ENCODE measurements around the gene LRRC37A3.
A peak's percentile ranks its signal among the peaks of the same experiment; 100 is the strongest.
"Not testable (repeated sequence)": the region's sequence is repeated elsewhere in the genome, so short reads cannot be mapped to it uniquely, and the experiment has no call there.

Gene LRRC37A3

DNA sequence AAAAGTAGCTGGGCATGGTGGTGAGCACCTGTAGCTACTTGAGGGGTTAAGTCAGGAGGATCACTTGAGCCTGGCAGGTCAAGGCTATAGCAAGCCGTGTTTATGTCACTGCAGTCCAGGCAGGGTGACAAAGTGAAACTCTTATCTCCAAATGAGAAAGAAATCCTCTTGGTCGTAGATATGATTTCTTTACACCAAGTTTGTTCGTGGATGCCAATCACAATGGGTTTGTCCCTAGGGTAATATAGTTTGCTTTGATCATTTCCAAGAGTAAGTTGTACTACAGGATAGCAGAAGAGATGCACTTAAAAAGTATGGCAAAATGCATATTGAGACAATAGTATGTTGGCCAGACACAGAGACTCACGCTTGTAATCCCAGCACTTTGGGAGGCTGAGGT lies 6.0 kb upstream of the LRRC37A3 start:
- DNase-seq, result not testable (repeated sequence)

- not testable (repeated sequence) for DNase-seq
Observed at GRCh38 chr17:64923051-64923568, 3.8 kb upstream of the LRRC37A3 start.

- no peak for DNase-seq
Observed at GRCh38 chr17:64920419-64921172, 1.3 kb upstream of the LRRC37A3 start.

DNA sequence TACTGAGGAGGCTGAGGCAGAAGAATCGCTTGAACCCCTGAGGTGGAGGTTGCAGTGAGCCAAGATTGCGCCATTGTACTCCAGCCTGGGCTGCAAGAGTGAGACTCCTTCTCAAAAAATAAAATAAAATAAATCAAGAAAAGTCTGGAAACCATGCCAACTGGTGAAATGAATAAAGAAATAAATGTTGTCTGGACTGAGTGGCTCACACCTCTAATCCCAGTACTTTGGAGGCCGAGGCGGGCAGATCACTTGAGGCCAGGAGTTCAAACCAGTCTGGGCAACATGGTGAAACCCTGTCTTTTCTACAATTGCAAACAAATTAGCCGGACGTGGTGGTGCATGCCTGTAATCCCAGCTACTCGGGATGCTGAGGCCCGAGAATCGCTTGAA lies 744 bp upstream of the LRRC37A3 start:
- DNase-seq, result no peak

- not testable (repeated sequence) for DNase-seq
Observed at GRCh38 chr17:64918842-64919288, 413 bp downstream of the LRRC37A3 start.

DNA sequence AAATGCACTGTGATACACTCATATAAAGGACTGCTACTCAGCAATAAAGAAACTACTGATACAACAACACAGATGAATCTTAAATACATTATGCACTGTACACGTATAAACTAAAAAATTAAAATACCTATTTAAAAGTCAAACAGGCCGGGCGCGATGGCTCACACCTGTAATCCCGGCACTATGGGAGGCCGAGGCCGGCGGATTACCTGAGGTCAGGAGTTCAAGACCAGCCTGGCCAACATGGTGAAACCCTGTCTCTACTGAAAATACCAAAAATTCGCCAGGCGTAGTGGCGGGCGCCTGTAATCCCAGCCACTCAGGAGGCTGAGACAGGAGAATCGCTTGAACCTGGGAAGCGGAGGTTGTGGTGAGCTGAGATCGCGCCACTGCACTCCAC lies 1.7 kb downstream of the LRRC37A3 start:
- not testable (repeated sequence) for DNase-seq

DNA sequence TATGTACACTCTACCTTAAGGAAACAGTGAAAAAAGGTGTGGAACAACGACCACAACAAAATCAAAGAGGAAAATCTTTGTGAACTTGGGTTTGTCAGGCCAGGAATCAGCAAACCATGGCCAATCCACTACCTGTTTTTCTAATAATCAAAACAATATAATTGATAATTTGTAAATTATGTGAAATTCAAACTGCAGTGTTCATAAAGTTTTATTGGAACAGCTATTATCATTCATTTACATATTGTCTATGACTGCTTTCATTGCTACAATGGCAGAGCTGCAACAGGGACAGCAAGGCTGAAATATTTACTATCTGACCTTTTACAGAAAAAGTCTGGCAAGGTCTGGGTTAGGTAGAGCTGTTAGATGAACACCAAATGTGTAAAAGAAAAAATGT lies 4.0 kb downstream of the LRRC37A3 start:
- DNase-seq, result not testable (repeated sequence)

DNA sequence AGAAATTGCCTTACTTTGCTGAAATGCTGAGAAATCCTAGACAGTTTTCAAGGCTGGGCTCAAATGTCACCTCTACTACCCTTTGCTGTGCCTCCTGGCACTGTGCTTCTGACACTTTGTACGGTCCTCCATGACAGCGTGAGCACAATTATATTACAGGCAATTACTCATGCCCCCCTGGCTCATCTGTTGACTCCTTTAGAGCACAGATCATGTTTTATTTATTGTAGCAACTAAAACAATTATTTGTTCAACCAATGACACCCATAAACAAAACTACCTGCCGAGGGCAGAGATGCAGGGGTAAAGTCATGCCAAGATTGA lies 9.1 kb downstream of the LRRC37A3 start:
- not testable (repeated sequence) for DNase-seq

DNA sequence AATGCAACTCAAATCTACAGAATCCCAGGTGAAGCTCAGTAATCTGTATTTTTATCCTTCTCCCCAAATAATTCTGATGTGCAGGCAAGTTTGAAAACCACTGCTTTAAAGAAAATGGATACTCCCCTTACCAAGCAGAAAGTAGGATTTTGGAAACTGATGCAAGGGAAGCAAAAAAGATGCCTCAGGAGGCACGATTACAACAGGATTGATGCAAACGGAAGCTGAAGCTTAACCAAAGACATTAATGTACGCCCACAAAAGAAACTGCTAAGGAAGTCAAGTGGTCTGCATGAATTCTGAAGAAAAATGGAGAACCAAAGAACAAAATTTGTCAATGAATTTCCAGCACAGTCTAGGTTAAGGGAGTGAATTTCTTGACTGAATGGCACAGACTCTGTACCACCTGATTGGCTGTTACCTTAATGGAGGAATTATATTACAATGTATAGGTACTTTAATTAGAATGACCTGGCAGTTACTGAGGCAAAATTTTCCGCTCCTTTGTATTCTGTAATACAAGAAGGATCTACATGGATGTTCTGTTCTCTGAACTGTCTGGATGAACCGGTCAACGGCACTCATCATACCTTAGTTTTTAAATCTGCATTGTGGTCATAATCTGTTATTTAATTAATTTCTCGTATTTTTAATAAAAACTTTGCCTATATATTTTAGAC lies 9.6 kb downstream of the LRRC37A3 start:
- DNase-seq, result not testable (repeated sequence)

- DNase-seq, result not testable (repeated sequence)
Observed at GRCh38 chr17:64904069-64904468, 15.2 kb downstream of the LRRC37A3 start.

GRCh38 chr17:64897136-64897535 lies 22.1 kb downstream of the LRRC37A3 start:
- not testable (repeated sequence) for DNase-seq

DNA sequence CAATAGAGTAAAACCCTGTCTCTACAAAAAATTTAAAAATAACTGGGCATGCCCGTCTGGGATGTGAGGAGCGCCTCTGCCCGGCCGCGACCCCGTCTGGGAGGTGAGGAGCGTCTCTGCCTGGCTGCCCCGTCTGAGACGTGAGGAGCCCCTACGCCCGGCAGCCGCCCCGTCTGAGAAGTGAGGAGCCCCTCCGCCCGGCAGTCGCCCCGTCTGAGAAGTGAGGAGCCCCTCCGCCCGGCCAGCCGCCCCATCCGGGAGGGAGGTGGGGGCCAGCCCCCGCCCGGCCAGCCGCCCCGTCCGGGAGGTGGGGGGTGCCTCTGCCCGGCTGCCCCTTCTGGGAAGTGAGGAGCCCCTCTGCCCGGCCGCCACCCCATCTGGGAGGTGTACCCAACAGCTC lies 45.1 kb downstream of the LRRC37A3 start:
- not testable (repeated sequence) for DNase-seq

DNA sequence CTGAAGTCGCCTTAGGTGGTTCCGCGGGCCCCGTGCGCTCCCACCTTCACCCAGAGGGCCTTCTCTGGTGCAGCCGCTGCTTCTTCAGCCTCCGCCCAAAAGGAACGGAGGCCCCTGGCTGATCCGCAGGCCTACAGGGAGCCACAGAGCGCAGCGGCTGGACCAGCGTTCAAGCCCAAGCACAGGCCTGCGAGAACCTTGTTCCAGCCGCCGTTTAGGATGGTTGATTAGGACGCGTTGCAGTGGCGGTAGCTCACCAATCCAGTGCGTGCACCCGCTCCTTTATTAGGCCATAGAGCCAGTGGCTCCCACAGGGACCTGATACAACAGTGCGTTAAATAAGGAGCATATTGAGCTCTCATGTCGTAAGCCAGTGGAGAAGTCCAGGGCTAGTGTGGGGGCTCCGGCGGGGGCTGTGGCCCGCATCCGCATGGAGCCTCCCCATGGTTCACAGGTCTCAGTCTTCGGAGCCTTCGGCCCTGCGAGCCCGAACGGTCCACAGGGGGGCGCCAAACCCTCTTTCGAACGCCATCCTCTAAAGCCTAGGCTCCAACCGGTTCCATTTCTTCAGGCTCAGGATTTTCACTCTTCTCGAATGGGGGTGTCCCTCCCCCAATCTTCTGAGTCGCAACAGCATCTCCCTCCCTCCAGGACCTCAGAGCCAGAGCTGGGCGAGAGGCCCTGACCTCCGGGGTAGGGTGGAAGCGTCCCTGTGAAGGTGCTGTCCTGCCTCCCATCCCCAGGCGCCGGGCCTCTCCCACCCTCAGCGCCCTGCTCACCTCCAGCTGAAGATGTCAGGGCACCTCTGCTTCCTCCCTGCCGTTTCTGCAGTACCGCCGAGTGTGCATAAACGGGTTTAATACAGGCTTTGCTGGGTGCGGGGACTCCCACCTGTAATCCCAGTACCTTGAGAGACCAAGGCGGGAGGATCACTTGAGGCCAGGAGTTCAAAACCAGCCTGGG lies 71.5 kb downstream of the LRRC37A3 start:
- DNase-seq, result peak; percentile 80

- not testable (repeated sequence) for DNase-seq
Observed at GRCh38 chr17:64846892-64847291, 72.4 kb downstream of the LRRC37A3 start.

DNA sequence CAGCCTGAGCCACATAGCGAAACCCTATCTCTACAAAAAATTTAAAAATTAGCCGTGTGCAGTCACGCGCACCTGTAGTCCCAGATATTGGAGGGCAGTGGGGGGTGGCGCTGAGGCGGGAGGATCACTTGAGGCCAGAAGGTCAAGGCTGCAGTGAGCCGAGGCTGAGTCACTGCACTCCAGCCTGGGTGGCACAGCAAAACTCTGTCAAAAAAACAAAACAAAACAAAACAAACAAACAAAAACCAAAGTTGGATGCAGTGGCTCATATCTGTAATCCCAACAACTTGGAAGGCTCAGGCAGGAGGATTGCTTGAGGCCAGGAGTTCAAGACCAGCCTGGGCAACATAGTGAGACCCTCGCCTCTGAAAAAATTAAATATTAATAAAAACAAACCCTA lies 75.4 kb downstream of the LRRC37A3 start:
- not testable (repeated sequence) for DNase-seq

GRCh38 chr17:64842900-64843299 lies 76.4 kb downstream of the LRRC37A3 start:
- DNase-seq, result not testable (repeated sequence)

GRCh38 chr17:64840960-64841359 lies 78.3 kb downstream of the LRRC37A3 start:
- not testable (repeated sequence) for DNase-seq

DNA sequence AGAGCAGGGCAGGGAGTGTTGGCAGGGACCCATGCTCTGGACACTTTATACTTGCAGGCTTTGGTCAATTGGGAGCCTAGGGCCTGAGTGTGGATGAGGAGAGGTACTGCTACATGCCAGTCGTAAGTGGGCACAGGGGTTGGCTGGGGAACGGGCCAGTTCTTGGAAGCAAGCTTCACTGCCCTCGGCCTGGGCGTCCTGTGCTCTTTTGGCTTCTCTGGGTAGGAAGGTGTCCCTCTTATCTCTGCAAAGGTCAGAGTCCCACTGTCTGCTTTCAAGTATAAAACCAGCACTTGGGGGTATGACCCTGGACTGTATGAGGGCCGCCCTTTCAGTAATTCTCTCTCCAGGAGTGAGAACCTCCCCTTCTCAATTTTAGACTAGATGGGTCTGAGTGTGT lies 80.8 kb downstream of the LRRC37A3 start:
- DNase-seq, result not testable (repeated sequence)

GRCh38 chr17:64837018-64837761 lies 82.1 kb downstream of the LRRC37A3 start:
- peak; percentile 86 for DNase-seq

GRCh38 chr17:64836623-64837017 lies 82.7 kb downstream of the LRRC37A3 start:
- DNase-seq, result peak; percentile 38

GRCh38 chr17:64834060-64834459 lies 85.2 kb downstream of the LRRC37A3 start:
- not testable (repeated sequence) for DNase-seq

DNA sequence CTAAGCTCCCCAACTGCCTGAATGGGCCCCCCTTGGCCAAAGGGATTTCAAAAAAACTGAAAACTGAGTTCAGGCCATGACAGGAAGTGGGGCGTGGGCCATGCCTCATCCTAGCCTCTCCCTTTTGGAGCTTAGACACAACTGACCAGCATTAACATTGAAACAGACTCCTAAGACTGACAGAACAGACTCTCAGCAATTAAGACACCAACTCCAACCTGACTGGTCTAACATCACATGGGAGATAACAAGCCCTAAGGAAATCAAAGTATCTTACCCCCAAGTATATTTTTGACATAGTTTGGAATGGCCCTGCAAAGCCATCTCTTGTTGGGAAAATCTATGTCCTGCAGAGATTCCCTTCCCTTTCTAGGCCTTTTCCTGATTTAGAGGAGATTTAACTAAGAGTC lies 88.6 kb downstream of the LRRC37A3 start:
- not testable (repeated sequence) for DNase-seq

Data from activated T-cell treated with anti-CD3 and anti-CD28 coated beads, Interleukin-2, amount 50 U/mL, for 1 hour (primary cell).